HepG2 (cell line): ENCODE results near the gene TCFL5. TPM values are rescaled to one million over a fixed set of nuclear protein-coding genes. Genes with fewer than 3 reads are reported as not detected.

Experiments used
- ATAC-seq: fragments of 200-7000 bp; cut with Tn5 transposase; 3 replicates; pipeline ENCODE4 v1.9.1; 2020; ENCODE audit warnings: mild to moderate bottlenecking, moderate library complexity
- BruUV-seq: library from RNA; stranded (reverse); fragments of 400-500 nt; replicated peaks from 2 replicates; lab custom pipeline; 2021; lab: Mats Ljungman, UMichigan
- CTCF ChIA-PET: fragments of 300-600 bp; formaldehyde crosslinking; extraction: SDS; loops from one replicate; lab custom pipeline; 2021; ENCODE audit warnings: low total read pairs, inconsistent platforms, low intra/inter-chr PET ratio; lab: Yijun Ruan, JAX
- POLR2A ChIA-PET: fragments of 350-600 bp; sonication (Branson Sonifier 250); formaldehyde crosslinking; loops from one replicate; lab custom pipeline; 2020; ENCODE audit warnings: antibody characterized with exemption, inconsistent platforms; lab: Yijun Ruan, JAX
- DNase-seq: peaks from one replicate; pipeline ENCODE4 v3.0.0-alpha.2; 2015; ENCODE audit warnings: low spot score
- FAIRE-seq: peaks from 3 replicates; lab custom pipeline; 2011; peaks lifted over from hg19 to GRCh38; lab: Jason Lieb, UNC
- H2AFZ ChIP-seq: one replicate; pipeline ENCODE4 v1.6.1; 2011; ENCODE audit warnings: low read length, inconsistent platforms
- H3K27ac ChIP-seq: fragments of 300-600 bp; 3 replicates; pipeline ENCODE4 v1.8.0; 2011; ENCODE audit warnings: mixed run types, mild to moderate bottlenecking, mixed read lengths, low read length, inconsistent platforms; ENCODE audit not compliant: insufficient read depth; ENCODE audit errors: extremely low read length
- H3K27me3 ChIP-seq, 2 experiments: fragments of 200-600 bp in 1 of 2; 2 replicates in 1 of 2; 3 replicates in 1 of 2; pipeline versions ENCODE4 v1.6.0 to v1.8.0; 2011; ENCODE audit warnings: low read length in 2 of 2, mild to moderate bottlenecking in 2 of 2, moderate library complexity in 2 of 2, inconsistent platforms in 1 of 2; ENCODE audit not compliant: insufficient read depth in 2 of 2, control insufficient read depth in 1 of 2
- H3K36me3 ChIP-seq, 2 experiments: fragments of 200-600 bp in 1 of 2; replicated peaks in 1 of 2; 2 replicates in 1 of 2; 3 replicates in 1 of 2; pipeline versions ENCODE4 v1.5.1 to v1.8.0; 2011; ENCODE audit warnings: low read length in 2 of 2, inconsistent platforms in 1 of 2; ENCODE audit not compliant: insufficient read depth in 2 of 2, control insufficient read depth in 1 of 2
- H3K4me1 ChIP-seq: 2 replicates; pipeline ENCODE4 v1.5.1; 2012; ENCODE audit warnings: low read length, inconsistent platforms; ENCODE audit not compliant: insufficient read depth
- H3K4me2 ChIP-seq: 2 replicates; pipeline ENCODE4 v1.6.0; 2011; ENCODE audit warnings: low read depth, low read length, inconsistent platforms
- H3K4me3 ChIP-seq, 3 experiments: fragments of 200-600 bp in 1 of 3; sonication (generic), shearing (Covaris generic) in 1 of 3; replicated peaks in 1 of 3; 2 replicates each; pipeline ENCODE4 v1.5.1; 2011 to 2016; ENCODE audit warnings: low read length in 3 of 3, inconsistent platforms in 2 of 3, low read depth in 2 of 3, mild to moderate bottlenecking in 2 of 3, control low read depth in 1 of 3, mixed read lengths in 1 of 3; ENCODE audit not compliant: insufficient read depth in 1 of 3
- H3K79me2 ChIP-seq: one replicate; pipeline ENCODE4 v1.6.1; 2011; ENCODE audit warnings: low read length, inconsistent platforms; ENCODE audit not compliant: insufficient read depth
- H3K9ac ChIP-seq: 2 replicates; pipeline ENCODE4 v1.6.0; 2011; ENCODE audit warnings: mild to moderate bottlenecking, low read depth, low read length, inconsistent platforms; ENCODE audit not compliant: insufficient read depth
- H3K9me3 ChIP-seq: 2 replicates; pipeline ENCODE4 v1.5.1; 2012; ENCODE audit warnings: mild to moderate bottlenecking, low read length
- H4K20me1 ChIP-seq: 2 replicates; pipeline ENCODE4 v1.6.0; 2011; ENCODE audit warnings: inconsistent platforms, mild to moderate bottlenecking, low read length, moderate library complexity; ENCODE audit not compliant: insufficient read depth
- ARNTL ChIP-seq: sonication (generic); formaldehyde crosslinking; IDR thresholded peaks from 2 replicates; pipeline ENCODE4 v1.4.0; 2020; ENCODE audit warnings: mild to moderate bottlenecking, missing genetic modification reagents
- CCAR2 ChIP-seq: fragments of 200-400 bp; formaldehyde crosslinking; optimal IDR thresholded peaks from 2 replicates; pipeline ENCODE3; 2018; ENCODE audit warnings: low read depth, mild to moderate bottlenecking, low read length, moderate library complexity
- FLYWCH1 ChIP-seq: sonication (generic); formaldehyde crosslinking; IDR thresholded peaks from 2 replicates; pipeline ENCODE4 v1.8.1; 2023; ENCODE audit warnings: mild to moderate bottlenecking, missing genetic modification reagents
- HHEX ChIP-seq: IDR thresholded peaks from 2 replicates; pipeline ENCODE4 v1.6.1; 2016; ENCODE audit warnings: control low read depth
- IKZF1 ChIP-seq: fragments of 450-650 bp; IDR thresholded peaks from 2 replicates; pipeline ENCODE4 v1.7.1; 2016
- LCORL ChIP-seq, 2 experiments: fragments of 450-650 bp in 1 of 2; sonication (generic) in 1 of 2; formaldehyde crosslinking in 1 of 2; IDR thresholded peaks; 2 replicates each; pipeline versions ENCODE4 v1.5.0 to v1.6.1; 2017 to 2020; ENCODE audit warnings: antibody characterized with exemption in 1 of 2, missing genetic modification reagents in 1 of 2
- POLR2A ChIP-seq, 2 experiments: IDR thresholded peaks; 2 replicates each; pipeline ENCODE4 v1.6.1; 2011; ENCODE audit warnings: low read depth in 2 of 2, low read length in 2 of 2, mild to moderate bottlenecking in 1 of 2, moderate library complexity in 1 of 2; ENCODE audit not compliant: insufficient read depth in 1 of 2
- RFX3 ChIP-seq: IDR thresholded peaks from 2 replicates; pipeline ENCODE4 v1.6.1; 2016; ENCODE audit warnings: missing biosample characterization, missing genetic modification reagents
- ZC3H4 ChIP-seq: sonication (generic); formaldehyde crosslinking; IDR thresholded peaks from 2 replicates; pipeline ENCODE4 v1.4.0; 2020; ENCODE audit warnings: missing genetic modification reagents, borderline replicate concordance
- ZFP36L1 ChIP-seq: sonication (generic); formaldehyde crosslinking; IDR thresholded peaks from 2 replicates; pipeline ENCODE4 v1.8.0; 2022; ENCODE audit warnings: mild to moderate bottlenecking, missing genetic modification reagents, moderate library complexity
- ZNF230 ChIP-seq: sonication (generic); formaldehyde crosslinking; IDR thresholded peaks from 2 replicates; pipeline ENCODE4 v1.4.0; 2020; ENCODE audit warnings: mild to moderate bottlenecking, missing genetic modification reagents
- ZNF44 ChIP-seq: sonication (generic); formaldehyde crosslinking; IDR thresholded peaks from 2 replicates; pipeline ENCODE4 v1.5.1; 2020; ENCODE audit warnings: mild to moderate bottlenecking, missing genetic modification reagents
- ZNF746 ChIP-seq: sonication (generic); formaldehyde crosslinking; IDR thresholded peaks from 2 replicates; pipeline ENCODE4 v1.8.0; 2022; ENCODE audit warnings: mild to moderate bottlenecking, missing genetic modification reagents
- ZNF83 ChIP-seq: sonication (generic); formaldehyde crosslinking; IDR thresholded peaks from 2 replicates; pipeline ENCODE4 v1.4.0; 2020; ENCODE audit warnings: missing genetic modification reagents, mild to moderate bottlenecking, borderline replicate concordance
- WGBS: methylation state at CpG from one replicate; pipeline ENCODE4 v1.1.6; 2017; ENCODE audit warnings: low lambda C conversion rate; 5-methylcytosine and 5-hydroxymethylcytosine counted together
- in situ Hi-C: cut with HindIII; loops from 2 replicates; pipeline ENCODE4 v1.10.0; 2017; ENCODE audit warnings: low pct_unique_long_range_greater_than_20kb; ENCODE audit not compliant: extremely low pct_ligation_motif_present
- intact Hi-C: fragments of 100-400 bp; cut with micrococcal nuclease; formaldehyde crosslinking; loops from one replicate; pipeline ENCODE4 v1.10.0; 2022; ENCODE audit not compliant: unreplicated experiment
- polyA plus RNA-seq, 8 experiments: library from polyadenylated mRNA; depleted of rRNA in 3 of 8; stranded (reverse) in 7 of 8; unstranded in 1 of 8; fragments of >200 nt; fragmentation: Illumina TruSeq in 4 of 8; extraction: Trizol in 4 of 8; gene quantifications; 2 replicates each; pipeline versions ENCODE4 v1.2.1 to v1.2.3, GENCODE V29; 2011 to 2016; ENCODE audit warnings: low read depth in 4 of 8, missing spikeins in 1 of 8, mixed read lengths in 1 of 8; ENCODE audit not compliant: insufficient read depth in 1 of 8
- total RNA-seq, 5 experiments: library from RNA; depleted of rRNA; stranded (reverse); fragments of >200 nt; fragmentation: Illumina TruSeq; extraction: Trizol; gene quantifications; 2 replicates each; pipeline ENCODE4 v1.2.3, GENCODE V29; 2016; ENCODE audit warnings: low read depth in 1 of 5
- TF ChIP-seq, protein P1 (sequence below): sonication (generic); formaldehyde crosslinking; IDR thresholded peaks from 2 replicates; pipeline ENCODE4 v1.4.0; 2020; ENCODE audit warnings: missing genetic modification reagents
- TF ChIP-seq, protein P2 (sequence below): sonication (generic); formaldehyde crosslinking; IDR thresholded peaks from 2 replicates; pipeline ENCODE4 v1.4.0; 2020; ENCODE audit warnings: missing genetic modification reagents, borderline replicate concordance

The TCFL5 gene
- total and polyA plus RNA-seq, 2 of the 13 experiments (the other 11 are each of a cell fraction or from before 2014, with no cell fraction given), result 14.8 to 20.0 TPM

DNA sequence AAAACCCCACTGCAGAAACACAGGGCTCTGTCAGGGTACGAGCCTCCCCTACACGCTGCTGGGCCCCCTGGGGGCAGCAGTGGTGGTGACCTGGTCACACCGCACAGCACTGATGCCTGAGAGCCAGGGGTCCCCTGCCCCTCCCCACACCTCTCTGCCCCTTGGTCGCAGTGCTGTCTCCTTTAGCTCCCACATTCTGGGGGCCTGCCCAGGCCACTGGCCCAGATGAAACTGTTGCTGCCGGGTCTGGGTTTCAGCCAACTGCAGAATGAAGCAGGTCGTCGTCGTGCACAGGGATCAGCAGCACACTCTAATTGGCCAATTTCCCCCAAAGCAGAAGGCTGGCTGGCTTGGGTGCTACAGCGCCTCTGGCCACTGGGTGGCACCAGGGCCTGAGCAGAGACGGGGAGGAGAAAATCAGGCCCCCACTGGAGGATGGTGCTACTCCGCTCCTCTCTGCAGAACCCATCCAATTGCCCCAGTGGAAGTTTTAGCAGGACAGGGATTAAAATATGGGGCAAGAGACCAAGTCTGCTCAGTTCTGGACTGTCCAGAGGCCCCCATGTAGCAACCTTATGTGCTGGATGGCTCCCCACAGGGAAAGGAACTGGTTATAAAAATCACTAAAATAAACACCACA lies 38.5 kb upstream of the TCFL5 start:
- Histone ChIP-seq H3K9ac (peak overlapping the region; percentile 3; the same call in 1 of the 2 replicates), H3K36me3 (peaks cover 17 to 50% of the 10 kb centered on the region in 2 experiments; a peak in 4 of 5 replicates), H3K27me3 (no peaks in the 10 kb centered on the region), H3K27ac (peak overlapping the region; percentile 23), H4K20me1 (peaks cover 11% of the 10 kb centered on the region), H3K4me1 (peaks cover 32% of the 10 kb centered on the region), H3K4me2 (peak overlapping the region; percentile 50), H2AFZ (no peak overlapping the region), H3K9me3 (no peaks in the 10 kb centered on the region), H3K4me3 (peak overlapping the region in 1 of 3 experiments; percentile 44; a peak in 2 of 6 replicates), H3K79me2 (no peaks in the 10 kb centered on the region)
- DNase-seq (peak; percentile 82), ATAC-seq (peak; percentile 90), FAIRE-seq (peak; percentile 68)
- in situ Hi-C loops (no loop called here), intact Hi-C loops (loop anchor here (1.0 to 5.0 kb wide), 6 partner anchors 21 to 109 kb away; partner anchors contain the start of genes GID8 and SLC17A9)
- CTCF ChIA-PET, result interaction anchor here (1.3 to 3.1 kb wide), 7 partner anchors 21 to 109 kb away, joined by 3 to 30 read pairs (median 6); partner anchors contain the start of gene DIDO1
- WGBS, result 10% methylated on average over 9 of the region's 11 CpGs
- POLR2A ChIA-PET, result interaction anchor here (0.8 to 3.5 kb wide), 7 partner anchors 19 to 77 kb away, joined by 3 to 18 read pairs (median 3); partner anchors contain the start of gene SLC17A9
- BruUV-seq, result no TSS peak
- no peak for TF ChIP-seq CCAR2
- TF ChIP-seq, protein P1, sequence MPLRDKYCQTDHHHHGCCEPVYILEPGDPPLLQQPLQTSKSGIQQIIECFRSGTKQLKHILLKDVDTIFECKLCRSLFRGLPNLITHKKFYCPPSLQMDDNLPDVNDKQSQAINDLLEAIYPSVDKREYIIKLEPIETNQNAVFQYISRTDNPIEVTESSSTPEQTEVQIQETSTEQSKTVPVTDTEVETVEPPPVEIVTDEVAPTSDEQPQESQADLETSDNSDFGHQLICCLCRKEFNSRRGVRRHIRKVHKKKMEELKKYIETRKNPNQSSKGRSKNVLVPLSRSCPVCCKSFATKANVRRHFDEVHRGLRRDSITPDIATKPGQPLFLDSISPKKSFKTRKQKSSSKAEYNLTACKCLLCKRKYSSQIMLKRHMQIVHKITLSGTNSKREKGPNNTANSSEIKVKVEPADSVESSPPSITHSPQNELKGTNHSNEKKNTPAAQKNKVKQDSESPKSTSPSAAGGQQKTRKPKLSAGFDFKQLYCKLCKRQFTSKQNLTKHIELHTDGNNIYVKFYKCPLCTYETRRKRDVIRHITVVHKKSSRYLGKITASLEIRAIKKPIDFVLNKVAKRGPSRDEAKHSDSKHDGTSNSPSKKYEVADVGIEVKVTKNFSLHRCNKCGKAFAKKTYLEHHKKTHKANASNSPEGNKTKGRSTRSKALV (CRISPR knock-in tag), result peak; percentile 95
- TF ChIP-seq LCORL (IDR thresholded peaks at IDR 0.05), result no peak
- TF ChIP-seq LCORL (CRISPR knock-in tag; IDR thresholded peaks at IDR 0.05), result 0 out of 2 replicates have a peak, but pooled peaks have one; percentile 52
- no peak for TF ChIP-seq IKZF1
- TF ChIP-seq ZNF83, result peak; percentile 77; the same call in 1 of the 2 replicates
- peak; percentile 79; the same call in 1 of the 2 replicates for TF ChIP-seq ZNF746 (CRISPR knock-in tag)
- TF ChIP-seq ZNF230 (CRISPR knock-in tag), result no peak
- TF ChIP-seq RFX3 (CRISPR knock-in tag), result no peak
- TF ChIP-seq POLR2A (IDR thresholded peaks at IDR 0.05; ENCODE audit: insufficient read depth in 1 of 2, low read depth in 2 of 2, low read length in 2 of 2), result peak in 1 of 2 experiments; percentile 78; a peak in 2 of 4 replicates
- TF ChIP-seq, protein P2, sequence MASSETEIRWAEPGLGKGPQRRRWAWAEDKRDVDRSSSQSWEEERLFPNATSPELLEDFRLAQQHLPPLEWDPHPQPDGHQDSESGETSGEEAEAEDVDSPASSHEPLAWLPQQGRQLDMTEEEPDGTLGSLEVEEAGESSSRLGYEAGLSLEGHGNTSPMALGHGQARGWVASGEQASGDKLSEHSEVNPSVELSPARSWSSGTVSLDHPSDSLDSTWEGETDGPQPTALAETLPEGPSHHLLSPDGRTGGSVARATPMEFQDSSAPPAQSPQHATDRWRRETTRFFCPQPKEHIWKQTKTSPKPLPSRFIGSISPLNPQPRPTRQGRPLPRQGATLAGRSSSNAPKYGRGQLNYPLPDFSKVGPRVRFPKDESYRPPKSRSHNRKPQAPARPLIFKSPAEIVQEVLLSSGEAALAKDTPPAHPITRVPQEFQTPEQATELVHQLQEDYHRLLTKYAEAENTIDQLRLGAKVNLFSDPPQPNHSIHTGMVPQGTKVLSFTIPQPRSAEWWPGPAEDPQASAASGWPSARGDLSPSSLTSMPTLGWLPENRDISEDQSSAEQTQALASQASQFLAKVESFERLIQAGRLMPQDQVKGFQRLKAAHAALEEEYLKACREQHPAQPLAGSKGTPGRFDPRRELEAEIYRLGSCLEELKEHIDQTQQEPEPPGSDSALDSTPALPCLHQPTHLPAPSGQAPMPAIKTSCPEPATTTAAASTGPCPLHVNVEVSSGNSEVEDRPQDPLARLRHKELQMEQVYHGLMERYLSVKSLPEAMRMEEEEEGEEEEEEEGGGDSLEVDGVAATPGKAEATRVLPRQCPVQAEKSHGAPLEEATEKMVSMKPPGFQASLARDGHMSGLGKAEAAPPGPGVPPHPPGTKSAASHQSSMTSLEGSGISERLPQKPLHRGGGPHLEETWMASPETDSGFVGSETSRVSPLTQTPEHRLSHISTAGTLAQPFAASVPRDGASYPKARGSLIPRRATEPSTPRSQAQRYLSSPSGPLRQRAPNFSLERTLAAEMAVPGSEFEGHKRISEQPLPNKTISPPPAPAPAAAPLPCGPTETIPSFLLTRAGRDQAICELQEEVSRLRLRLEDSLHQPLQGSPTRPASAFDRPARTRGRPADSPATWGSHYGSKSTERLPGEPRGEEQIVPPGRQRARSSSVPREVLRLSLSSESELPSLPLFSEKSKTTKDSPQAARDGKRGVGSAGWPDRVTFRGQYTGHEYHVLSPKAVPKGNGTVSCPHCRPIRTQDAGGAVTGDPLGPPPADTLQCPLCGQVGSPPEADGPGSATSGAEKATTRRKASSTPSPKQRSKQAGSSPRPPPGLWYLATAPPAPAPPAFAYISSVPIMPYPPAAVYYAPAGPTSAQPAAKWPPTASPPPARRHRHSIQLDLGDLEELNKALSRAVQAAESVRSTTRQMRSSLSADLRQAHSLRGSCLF (CRISPR knock-in tag), result 0 out of 2 replicates have a peak, but pooled peaks have one; percentile 76
- peak; percentile 28; the same call in 1 of the 2 replicates for TF ChIP-seq FLYWCH1 (CRISPR knock-in tag)
- peak; percentile 8; the same call in 1 of the 2 replicates for TF ChIP-seq ARNTL (CRISPR knock-in tag)
- peak; percentile 30; the same call in 1 of the 2 replicates for TF ChIP-seq ZC3H4 (CRISPR knock-in tag)
- TF ChIP-seq HHEX (CRISPR knock-in tag), result peak; percentile 50
- TF ChIP-seq ZNF44 (CRISPR knock-in tag), result no peak; the same call in 1 of the 2 replicates
- TF ChIP-seq ZFP36L1 (CRISPR knock-in tag), result peak; percentile 97; the same call in 1 of the 2 replicates
